GM23338 (cell line): ENCODE measurements around the gene CLIC5.

Source experiments
- CREB1 ChIP-seq: fragments of 250-450 bp; sonication (Bioruptor Pico); IDR thresholded peaks from 2 replicates; pipeline ENCODE4 v1.5.0; 2020; ENCODE audit warnings: low read depth, mild to moderate bottlenecking, moderate library complexity
- CTCF ChIP-seq, 2 experiments: fragments of 200-600 bp in 1 of 2; sonication (generic) in 1 of 2; conservative IDR thresholded peaks; 2 replicates each; pipeline versions ENCODE4 v1.5.1 to v1.6.1; 2016 to 2017; ENCODE audit warnings: antibody characterized with exemption in 2 of 2, low read depth in 2 of 2, mild to moderate bottlenecking in 2 of 2, moderate library complexity in 1 of 2
- ETS1 ChIP-seq: IDR thresholded peaks from 2 replicates; pipeline ENCODE4 v1.6.1; 2016; ENCODE audit warnings: antibody characterized with exemption
- EZH2 ChIP-seq: fragments of 200-600 bp; sonication (generic); IDR thresholded peaks from one replicate; pipeline ENCODE4 v1.8.0; 2017; ENCODE audit warnings: antibody characterized with exemption, mild to moderate bottlenecking, low read depth; ENCODE audit not compliant: unreplicated experiment
- EZH2phosphoT487 ChIP-seq: fragments of 200-600 bp; sonication (generic); IDR thresholded peaks from one replicate; pipeline ENCODE4 v1.8.1; 2018; ENCODE audit warnings: antibody characterized with exemption; ENCODE audit not compliant: unreplicated experiment
- JUNB ChIP-seq: IDR thresholded peaks from one replicate; pipeline ENCODE4 v1.6.1; 2016; ENCODE audit warnings: antibody characterized with exemption; ENCODE audit not compliant: unreplicated experiment
- POLR2AphosphoS5 ChIP-seq: IDR thresholded peaks from 2 replicates; pipeline ENCODE4 v1.6.1; 2016; ENCODE audit warnings: antibody characterized with exemption, low read depth
- REST ChIP-seq: IDR thresholded peaks from one replicate; pipeline ENCODE4 v1.6.1; 2018; ENCODE audit warnings: antibody characterized with exemption; ENCODE audit not compliant: unreplicated experiment
- STAT1 ChIP-seq: IDR thresholded peaks from one replicate; pipeline ENCODE4 v1.6.1; 2016; ENCODE audit warnings: antibody characterized with exemption; ENCODE audit not compliant: unreplicated experiment
- ZNF331 ChIP-seq: fragments of 250-450 bp; sonication (Bioruptor Pico); IDR thresholded peaks from 2 replicates; pipeline ENCODE4 v1.5.0; 2020; ENCODE audit warnings: low read depth, mild to moderate bottlenecking, moderate library complexity

GRCh38 chr6:45843848-45844521 lies 171.7 kb downstream of the CLIC5 start:
- TF ChIP-seq REST (no peak), EZH2phosphoT487 (no peak), CTCF (conservative IDR thresholded peaks at IDR 0.05; ENCODE audit: low read depth in 2 of 2) (no peak), ETS1 (no peak), POLR2AphosphoS5 (no peak), EZH2 (no peak), ZNF331 (CRISPR knock-in tag) (no peak), STAT1 (no peak), JUNB (no peak), CREB1 (no peak)
